ENCODE measurements around the gene SHOC1.
"Not testable (repeated sequence)": the region's sequence is repeated elsewhere in the genome, so short reads cannot be mapped to it uniquely, and the experiment has no call there.

Gene SHOC1

DNA sequence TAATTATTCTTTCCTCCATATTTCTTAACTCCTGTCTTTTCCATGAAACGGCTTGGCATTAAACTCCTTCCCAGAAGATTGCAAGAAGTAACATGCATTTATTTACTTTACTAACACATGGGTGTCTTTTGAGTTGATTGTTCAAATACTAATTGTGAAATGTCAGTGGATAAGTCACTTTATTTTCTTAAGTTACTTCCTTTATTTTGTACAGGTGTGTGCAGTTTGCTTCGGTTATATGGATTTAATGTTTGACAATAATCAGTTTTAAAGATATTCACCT, 761 bp upstream of the SHOC1 start:
- Histone ChIP-seq H3K27me3 (ENCODE audit: insufficient read depth, low read length, poor library complexity, severe bottlenecking) (peaks cover 20% of the 10 kb centered on the region), H3K4me1 (ENCODE audit: insufficient read depth, low read length, poor library complexity, severe bottlenecking) (no peaks in the 10 kb centered on the region), H2AFZ (ENCODE audit: low read length) (no peak overlapping the region), H3K4me3 (ENCODE audit: low read length, poor library complexity, severe bottlenecking) (no peak overlapping the region), H3F3A (ENCODE audit: low read depth) (no peaks in the 10 kb centered on the region), H3K4me2 (ENCODE audit: low read depth, low read length, poor library complexity, severe bottlenecking) (no peak overlapping the region), H3K9ac (ENCODE audit: low read depth, low read length, poor library complexity, severe bottlenecking) (no peak overlapping the region), H3K36me3 (ENCODE audit: insufficient read depth, low read length) (no peaks in the 10 kb centered on the region), H3K9me2 (replicated peaks; ENCODE audit: low read depth, low read length) (no peaks in the 10 kb centered on the region), H3K79me2 (ENCODE audit: insufficient read depth, low read length) (no peaks in the 10 kb centered on the region), H3K9me3 (ENCODE audit: insufficient read depth, low read depth, low read length) (no peaks in the 10 kb centered on the region), H4K20me1 (ENCODE audit: insufficient read depth, low read length, poor library complexity, severe bottlenecking) (no peaks in the 10 kb centered on the region)
- no peak for TF ChIP-seq EZH2phosphoT487 (IDR thresholded peaks at IDR 0.05; ENCODE audit: borderline replicate concordance)
- TF ChIP-seq, protein P1, sequence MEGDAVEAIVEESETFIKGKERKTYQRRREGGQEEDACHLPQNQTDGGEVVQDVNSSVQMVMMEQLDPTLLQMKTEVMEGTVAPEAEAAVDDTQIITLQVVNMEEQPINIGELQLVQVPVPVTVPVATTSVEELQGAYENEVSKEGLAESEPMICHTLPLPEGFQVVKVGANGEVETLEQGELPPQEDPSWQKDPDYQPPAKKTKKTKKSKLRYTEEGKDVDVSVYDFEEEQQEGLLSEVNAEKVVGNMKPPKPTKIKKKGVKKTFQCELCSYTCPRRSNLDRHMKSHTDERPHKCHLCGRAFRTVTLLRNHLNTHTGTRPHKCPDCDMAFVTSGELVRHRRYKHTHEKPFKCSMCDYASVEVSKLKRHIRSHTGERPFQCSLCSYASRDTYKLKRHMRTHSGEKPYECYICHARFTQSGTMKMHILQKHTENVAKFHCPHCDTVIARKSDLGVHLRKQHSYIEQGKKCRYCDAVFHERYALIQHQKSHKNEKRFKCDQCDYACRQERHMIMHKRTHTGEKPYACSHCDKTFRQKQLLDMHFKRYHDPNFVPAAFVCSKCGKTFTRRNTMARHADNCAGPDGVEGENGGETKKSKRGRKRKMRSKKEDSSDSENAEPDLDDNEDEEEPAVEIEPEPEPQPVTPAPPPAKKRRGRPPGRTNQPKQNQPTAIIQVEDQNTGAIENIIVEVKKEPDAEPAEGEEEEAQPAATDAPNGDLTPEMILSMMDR (conservative IDR thresholded peaks at IDR 0.05; ENCODE audit: low read length), result no peak

GRCh38 chr9:111791821-111792220, 2.9 kb downstream of the SHOC1 start:
- not testable (repeated sequence) for H3K36me3 ChIP-seq (ENCODE audit: insufficient read depth, low read length); H2AFZ ChIP-seq (ENCODE audit: low read length); H3K79me2 ChIP-seq (ENCODE audit: insufficient read depth, low read length); H3F3A ChIP-seq (ENCODE audit: low read depth); H3K4me3 ChIP-seq (ENCODE audit: low read length, poor library complexity, severe bottlenecking); H3K9me2 ChIP-seq (replicated peaks; ENCODE audit: low read depth, low read length); H4K20me1 ChIP-seq (ENCODE audit: insufficient read depth, low read length, poor library complexity, severe bottlenecking); H3K9ac ChIP-seq (ENCODE audit: low read depth, low read length, poor library complexity, severe bottlenecking); H3K9me3 ChIP-seq (ENCODE audit: insufficient read depth, low read depth, low read length); H3K27me3 ChIP-seq (ENCODE audit: insufficient read depth, low read length, poor library complexity, severe bottlenecking); H3K4me2 ChIP-seq (ENCODE audit: low read depth, low read length, poor library complexity, severe bottlenecking); H3K4me1 ChIP-seq (ENCODE audit: insufficient read depth, low read length, poor library complexity, severe bottlenecking)

- no peaks in the 10 kb centered on the region for H3K36me3 ChIP-seq (ENCODE audit: insufficient read depth, low read length)
- no peak overlapping the region for H3K4me2 ChIP-seq (ENCODE audit: low read depth, low read length, poor library complexity, severe bottlenecking)
- H4K20me1 ChIP-seq (ENCODE audit: insufficient read depth, low read length, poor library complexity, severe bottlenecking), result no peaks in the 10 kb centered on the region
- H3K9me3 ChIP-seq (ENCODE audit: insufficient read depth, low read depth, low read length), result no peaks in the 10 kb centered on the region
- no peak overlapping the region for H3K9ac ChIP-seq (ENCODE audit: low read depth, low read length, poor library complexity, severe bottlenecking)
- H3K9me2 ChIP-seq (replicated peaks; ENCODE audit: low read depth, low read length), result no peaks in the 10 kb centered on the region
- no peaks in the 10 kb centered on the region for H3K4me1 ChIP-seq (ENCODE audit: insufficient read depth, low read length, poor library complexity, severe bottlenecking)
- no peak overlapping the region for H3K4me3 ChIP-seq (ENCODE audit: low read length, poor library complexity, severe bottlenecking)
- no peaks in the 10 kb centered on the region for H3F3A ChIP-seq (ENCODE audit: low read depth)
- no peaks in the 10 kb centered on the region for H3K79me2 ChIP-seq (ENCODE audit: insufficient read depth, low read length)
- H2AFZ ChIP-seq (ENCODE audit: low read length), result no peak overlapping the region
- TF ChIP-seq EZH2phosphoT487 (IDR thresholded peaks at IDR 0.05; ENCODE audit: borderline replicate concordance), result no peak
- TF ChIP-seq, protein P1 (conservative IDR thresholded peaks at IDR 0.05; ENCODE audit: low read length), result no peak
- no peaks in the 10 kb centered on the region for H3K27me3 ChIP-seq (ENCODE audit: insufficient read depth, low read length, poor library complexity, severe bottlenecking)
These were observed 4.9 kb downstream of the SHOC1 start for GRCh38 chr9:111789881-111790280.

DNA sequence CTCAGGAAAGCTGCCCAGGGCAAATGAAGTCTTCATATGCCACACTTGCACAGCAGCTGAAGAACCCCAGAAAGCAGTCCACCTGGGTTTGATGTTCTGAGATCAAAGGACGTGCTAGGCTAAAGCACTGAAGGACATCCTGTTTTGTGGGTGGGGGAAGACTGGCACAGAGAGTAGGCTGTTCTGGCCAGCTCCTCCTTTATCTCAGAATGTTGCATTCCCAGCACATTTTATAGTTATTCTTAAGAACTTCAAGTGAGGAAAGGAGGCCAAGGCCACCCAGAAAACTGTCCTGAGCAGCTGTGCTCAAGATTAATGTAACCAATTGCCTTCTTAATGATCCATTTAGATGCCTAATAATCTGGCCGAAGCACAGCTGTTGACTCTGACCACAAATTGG, 10.9 kb downstream of the SHOC1 start:
- Histone ChIP-seq H3K79me2 (ENCODE audit: insufficient read depth, low read length) (no peaks in the 10 kb centered on the region), H3K4me1 (ENCODE audit: insufficient read depth, low read length, poor library complexity, severe bottlenecking) (peaks cover 10% of the 10 kb centered on the region), H3K9me3 (ENCODE audit: insufficient read depth, low read depth, low read length) (no peaks in the 10 kb centered on the region), H3K4me3 (ENCODE audit: low read length, poor library complexity, severe bottlenecking) (no peak overlapping the region), H2AFZ (ENCODE audit: low read length) (no peak overlapping the region), H3K9me2 (replicated peaks; ENCODE audit: low read depth, low read length) (no peaks in the 10 kb centered on the region), H3K4me2 (ENCODE audit: low read depth, low read length, poor library complexity, severe bottlenecking) (no peak overlapping the region), H3K36me3 (ENCODE audit: insufficient read depth, low read length) (no peaks in the 10 kb centered on the region), H3K9ac (ENCODE audit: low read depth, low read length, poor library complexity, severe bottlenecking) (no peak overlapping the region), H4K20me1 (ENCODE audit: insufficient read depth, low read length, poor library complexity, severe bottlenecking) (no peaks in the 10 kb centered on the region), H3F3A (ENCODE audit: low read depth) (no peaks in the 10 kb centered on the region), H3K27me3 (ENCODE audit: insufficient read depth, low read length, poor library complexity, severe bottlenecking) (no peaks in the 10 kb centered on the region)
- TF ChIP-seq EZH2phosphoT487 (IDR thresholded peaks at IDR 0.05; ENCODE audit: borderline replicate concordance), result no peak
- TF ChIP-seq, protein P1 (conservative IDR thresholded peaks at IDR 0.05; ENCODE audit: low read length), result no peak
